GM18873 (cell line): ENCODE data around the gene CCDC24.

Experiments
- ATAC-seq: cut with Tn5 transposase; IDR thresholded peaks from one replicate; pipeline ENCODE4 v1.9.1; 2021; ENCODE audit warnings: mild to moderate bottlenecking, moderate library complexity, moderate number of reproducible peaks; ENCODE audit not compliant: unreplicated experiment, low FRiP score

Gene CCDC24

GRCh38 chr1:44036409-44037139 lies 45.2 kb downstream of the CCDC24 start:
- no peak for ATAC-seq

DNA sequence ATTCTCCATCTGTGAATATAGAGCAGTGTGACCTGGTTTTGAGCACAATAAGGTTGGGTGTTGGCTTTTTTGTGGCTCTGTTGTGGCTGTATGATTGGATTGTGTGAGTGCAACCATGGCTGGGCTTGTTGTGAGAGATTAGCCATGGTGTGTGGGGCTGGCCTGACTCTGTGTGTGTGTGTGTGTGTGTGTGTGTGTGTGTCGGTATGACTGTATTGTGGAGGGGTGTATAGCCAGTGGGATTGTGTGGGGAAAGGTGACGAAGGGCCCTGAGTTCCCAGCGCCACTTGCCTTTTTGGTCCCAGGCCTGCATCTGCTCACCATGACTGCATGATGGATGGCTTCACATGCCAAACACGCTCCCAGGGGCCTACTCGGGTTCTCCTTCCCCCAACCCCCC lies 45.8 kb downstream of the CCDC24 start:
- no peak for ATAC-seq

- no peak for ATAC-seq
These were observed 47.7 kb downstream of the CCDC24 start for GRCh38 chr1:44038876-44039657.

DNA sequence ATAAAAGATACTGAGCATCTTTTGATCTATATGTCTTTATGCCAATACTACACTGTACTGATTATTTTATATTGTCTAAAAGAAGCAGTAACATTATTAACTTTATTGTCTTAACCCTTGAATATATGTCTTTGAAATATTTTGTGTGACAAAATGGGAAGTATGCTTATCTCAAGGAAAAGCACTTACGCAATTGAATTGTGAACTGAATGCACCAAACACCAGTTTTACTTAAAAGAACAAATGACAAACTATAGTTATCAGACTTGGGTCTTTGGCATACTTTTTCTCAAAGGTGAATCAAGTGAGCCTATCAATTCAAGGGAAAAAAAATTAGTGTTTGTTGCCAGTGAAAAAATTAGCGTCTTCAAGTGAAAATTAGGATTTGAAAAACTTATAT lies 49.0 kb downstream of the CCDC24 start:
- ATAC-seq: no peak

GRCh38 chr1:44040846-44041245 lies 49.4 kb downstream of the CCDC24 start:
- ATAC-seq: no peak

GRCh38 chr1:44043176-44044070 lies 52.0 kb downstream of the CCDC24 start:
- ATAC-seq: no peak

DNA sequence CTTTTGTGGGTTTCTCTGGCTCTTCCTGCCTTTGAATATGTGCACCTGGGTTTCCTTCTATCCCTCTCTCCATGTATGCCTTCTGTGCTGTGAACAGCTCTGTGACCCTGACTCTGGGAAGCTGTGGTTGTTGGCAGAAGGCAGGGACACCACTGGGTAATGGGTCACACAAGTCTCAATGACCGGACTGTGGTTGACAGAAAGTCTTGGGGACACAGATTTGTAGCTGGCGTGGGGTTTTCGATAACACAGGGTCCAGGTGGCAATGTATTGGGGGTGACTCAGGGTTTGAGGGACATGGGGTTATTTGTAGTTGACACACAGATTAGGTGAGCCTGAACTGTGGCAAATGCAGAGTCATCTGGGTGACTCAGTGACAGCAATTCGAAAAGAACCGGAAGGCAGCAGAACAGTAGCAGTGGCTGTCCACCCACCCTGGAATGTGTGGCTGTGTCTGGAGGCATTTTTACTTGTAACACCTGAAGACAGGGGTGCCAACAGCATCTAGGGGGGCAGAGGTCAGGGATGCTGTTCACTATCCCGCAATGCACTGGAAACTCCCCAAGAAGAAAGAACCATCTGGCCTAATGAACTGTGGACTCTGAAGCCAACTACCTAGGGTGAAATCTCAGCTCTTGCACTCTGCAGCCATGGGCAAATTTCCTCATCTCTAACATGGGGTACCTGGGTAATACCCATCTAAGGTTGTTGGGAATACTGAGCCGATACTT lies 52.8 kb downstream of the CCDC24 start:
- no peak for ATAC-seq

DNA sequence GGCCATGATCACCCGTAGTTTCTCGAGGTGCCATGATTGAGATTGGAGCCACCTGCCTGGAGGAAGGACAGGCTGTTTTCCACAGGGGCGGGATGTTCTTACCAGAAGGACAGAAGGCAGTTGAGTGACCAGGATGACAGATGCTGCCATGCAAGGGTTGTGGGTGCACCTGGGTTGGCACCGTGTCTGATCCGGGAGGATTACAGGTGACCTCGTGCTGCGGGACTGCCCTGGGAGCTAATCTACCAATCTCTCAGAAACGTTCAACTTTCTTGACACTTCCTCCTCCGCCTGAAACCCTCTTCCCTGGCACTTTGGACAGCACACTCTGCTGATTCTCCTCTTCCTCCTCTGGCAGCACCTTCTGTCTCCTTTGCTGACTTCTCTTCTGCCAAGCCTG lies 53.7 kb downstream of the CCDC24 start:
- ATAC-seq: no peak
